HEK293T (cell line): Measurements from ENCODE around the gene RAPGEF4.

ENCODE experiments used
- CTCF ChIA-PET: fragments of 350-600 bp; formaldehyde crosslinking; extraction: SDS; loops from one replicate; lab custom pipeline; 2021; ENCODE audit warnings: antibody characterized with exemption, inconsistent platforms; lab: Yijun Ruan, JAX
- POLR2A ChIA-PET: fragments of 350-600 bp; formaldehyde crosslinking; extraction: SDS; loops from one replicate; lab custom pipeline; 2020; ENCODE audit warnings: antibody characterized with exemption, inconsistent platforms; lab: Yijun Ruan, JAX
- DNase-seq: peaks from one replicate; pipeline ENCODE4 v3.0.0; 2012; ENCODE audit warnings: mixed read lengths; ENCODE audit errors: extremely low spot score
- ARNT ChIP-seq: fragments of 450-650 bp; IDR thresholded peaks from 2 replicates; pipeline ENCODE4 v1.6.1; 2017; ENCODE audit warnings: mild to moderate bottlenecking
- BHLHE40 ChIP-seq: fragments of 450-650 bp; IDR thresholded peaks from 2 replicates; pipeline ENCODE4 v1.6.1; 2016; ENCODE audit warnings: mild to moderate bottlenecking, moderate library complexity, borderline replicate concordance
- CTBP1 ChIP-seq: fragments of 450-650 bp; IDR thresholded peaks from 2 replicates; pipeline ENCODE4 v1.6.1; 2016; ENCODE audit warnings: borderline replicate concordance
- ELF4 ChIP-seq: fragments of 450-650 bp; IDR thresholded peaks from 2 replicates; pipeline ENCODE4 v1.6.1; 2017; ENCODE audit warnings: antibody characterized with exemption
- FOXA1 ChIP-seq: fragments of 450-650 bp; IDR thresholded peaks from 2 replicates; pipeline ENCODE4 v1.6.1; 2016; ENCODE audit warnings: mild to moderate bottlenecking
- FOXK2 ChIP-seq: fragments of 450-650 bp; IDR thresholded peaks from 2 replicates; pipeline ENCODE4 v1.6.1; 2016; ENCODE audit warnings: mild to moderate bottlenecking
- FOXM1 ChIP-seq: fragments of 450-650 bp; IDR thresholded peaks from 2 replicates; pipeline ENCODE4 v1.6.1; 2017; ENCODE audit warnings: mild to moderate bottlenecking, borderline replicate concordance
- HDGF ChIP-seq: fragments of 450-650 bp; IDR thresholded peaks from 2 replicates; pipeline ENCODE4 v1.6.1; 2017; ENCODE audit warnings: antibody characterized with exemption, borderline replicate concordance
- L3MBTL2 ChIP-seq: fragments of 450-650 bp; conservative IDR thresholded peaks from 2 replicates; pipeline ENCODE4 v1.6.1; 2016; ENCODE audit warnings: mild to moderate bottlenecking
- LEF1 ChIP-seq: fragments of 450-650 bp; IDR thresholded peaks from 2 replicates; pipeline ENCODE4 v1.6.1; 2017; ENCODE audit warnings: mild to moderate bottlenecking, borderline replicate concordance
- NFRKB ChIP-seq: fragments of 450-650 bp; IDR thresholded peaks from 2 replicates; pipeline ENCODE4 v1.6.1; 2016; ENCODE audit warnings: mild to moderate bottlenecking, moderate library complexity
- SP1 ChIP-seq: fragments of 450-650 bp; IDR thresholded peaks from 2 replicates; pipeline ENCODE4 v1.6.1; 2017
- SUZ12 ChIP-seq: fragments of 450-650 bp; IDR thresholded peaks from 2 replicates; pipeline ENCODE4 v1.6.1; 2016; ENCODE audit warnings: mild to moderate bottlenecking
- TARDBP ChIP-seq: fragments of 450-650 bp; IDR thresholded peaks from 2 replicates; pipeline ENCODE4 v1.6.1; 2016
- ZNF384 ChIP-seq: fragments of 450-650 bp; IDR thresholded peaks from 2 replicates; pipeline ENCODE4 v1.6.1; 2016
- TF ChIP-seq, protein P1 (sequence below): fragments of 450-650 bp; IDR thresholded peaks from 2 replicates; pipeline ENCODE4 v1.6.1; 2016

Gene RAPGEF4

DNA sequence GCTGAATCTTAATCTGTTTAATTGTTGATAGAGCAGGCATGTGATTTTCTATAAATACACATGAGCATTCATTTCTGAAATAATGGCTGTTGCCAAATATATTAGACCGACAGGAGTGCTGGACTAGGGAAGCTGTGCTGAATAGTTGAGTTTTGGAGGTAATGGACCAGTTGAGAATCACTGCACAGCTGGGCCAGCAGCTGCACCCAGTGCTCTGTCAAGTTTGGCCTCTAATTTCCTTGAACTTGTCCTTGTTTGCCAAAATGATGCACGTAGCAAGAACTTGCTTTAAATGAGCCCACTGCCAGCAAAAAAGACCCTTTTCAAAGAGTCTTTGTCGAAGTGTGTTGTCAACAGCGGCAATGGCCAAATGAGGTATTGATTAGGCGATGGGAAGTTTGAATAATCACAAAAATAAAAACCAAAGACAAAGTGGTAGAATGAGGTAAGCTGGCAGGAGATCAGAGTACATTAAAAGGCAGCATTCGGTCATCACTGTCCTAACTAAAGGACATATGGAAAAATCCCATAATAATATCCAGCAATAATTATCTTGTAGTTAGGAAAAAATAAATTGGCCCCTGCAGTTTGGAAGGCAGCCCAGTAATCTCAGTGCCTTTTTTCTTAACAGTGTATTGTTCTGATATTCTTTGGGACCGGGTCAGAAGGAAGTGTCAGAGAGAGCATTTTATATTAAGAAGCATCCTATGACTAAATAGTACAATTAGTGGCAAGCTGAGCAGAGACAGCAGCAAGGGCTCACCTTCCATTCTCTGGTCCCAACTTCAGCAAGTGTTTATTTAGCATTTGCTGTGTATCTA, 126.2 kb downstream of the RAPGEF4 start:
- ChIA-PET CTCF (no interaction called here), POLR2A (no interaction called here)
- no peak for DNase-seq
- TF ChIP-seq BHLHE40: no peak
- TF ChIP-seq ARNT: no peak
- no peak for TF ChIP-seq FOXM1
- no peak for TF ChIP-seq L3MBTL2

- no peak for DNase-seq
- ChIA-PET POLR2A (no interaction called here), CTCF (no interaction called here)
- TF ChIP-seq ELF4 (no peak), SUZ12 (no peak), FOXM1 (no peak), SP1 (no peak), L3MBTL2 (no peak)
- TF ChIP-seq, protein P1, sequence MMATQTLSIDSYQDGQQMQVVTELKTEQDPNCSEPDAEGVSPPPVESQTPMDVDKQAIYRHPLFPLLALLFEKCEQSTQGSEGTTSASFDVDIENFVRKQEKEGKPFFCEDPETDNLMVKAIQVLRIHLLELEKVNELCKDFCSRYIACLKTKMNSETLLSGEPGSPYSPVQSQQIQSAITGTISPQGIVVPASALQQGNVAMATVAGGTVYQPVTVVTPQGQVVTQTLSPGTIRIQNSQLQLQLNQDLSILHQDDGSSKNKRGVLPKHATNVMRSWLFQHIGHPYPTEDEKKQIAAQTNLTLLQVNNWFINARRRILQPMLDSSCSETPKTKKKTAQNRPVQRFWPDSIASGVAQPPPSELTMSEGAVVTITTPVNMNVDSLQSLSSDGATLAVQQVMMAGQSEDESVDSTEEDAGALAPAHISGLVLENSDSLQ: no peak
These were observed 127.7 kb downstream of the RAPGEF4 start for GRCh38 chr2:172863341-172863740.

GRCh38 chr2:172864182-172864581, 128.5 kb downstream of the RAPGEF4 start:
- ChIA-PET CTCF (no interaction called here), POLR2A (no interaction called here)
- no peak for TF ChIP-seq HDGF
- no peak for TF ChIP-seq L3MBTL2
- TF ChIP-seq SP1: no peak
- TF ChIP-seq FOXK2: no peak
- TF ChIP-seq SUZ12: no peak
- no peak for TF ChIP-seq ZNF384
- no peak for TF ChIP-seq ARNT
- TF ChIP-seq NFRKB: no peak
- TF ChIP-seq, protein P1: no peak
- TF ChIP-seq FOXM1: no peak
- no peak for TF ChIP-seq ELF4
- TF ChIP-seq BHLHE40: no peak
- no peak for TF ChIP-seq FOXA1
- no peak for TF ChIP-seq CTBP1
- DNase-seq: peak; percentile 44

- ChIA-PET POLR2A (no interaction called here), CTCF (interaction anchor here (0.6 to 1.5 kb wide), 2 partner anchors 57 to 66 kb away, joined by 3 to 4 read pairs; no protein-coding TSS in a partner anchor)
- no peak for DNase-seq
- TF ChIP-seq L3MBTL2 (no peak), LEF1 (no peak), SP1 (no peak), FOXK2 (no peak), SUZ12 (no peak)
- TF ChIP-seq, protein P1: no peak
These were observed 129.8 kb downstream of the RAPGEF4 start for GRCh38 chr2:172865422-172865821.

DNA sequence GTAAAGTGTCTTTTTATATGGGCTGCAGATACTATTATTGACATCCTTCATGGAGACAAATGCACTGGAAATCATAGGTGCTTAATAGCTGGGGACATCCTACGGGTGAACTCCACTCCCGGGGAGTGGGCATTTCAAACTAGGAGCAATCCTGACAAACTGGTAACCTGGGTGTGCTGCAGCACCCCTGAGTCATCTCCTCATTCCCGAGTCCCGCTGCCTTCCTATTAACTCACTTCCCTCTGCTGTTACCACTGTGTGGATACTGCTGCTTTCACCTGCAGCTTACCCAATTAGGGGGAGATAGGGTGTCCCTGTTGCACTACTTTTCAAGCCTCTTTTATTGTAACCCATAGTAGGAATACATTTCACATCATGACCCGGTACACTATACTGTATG, 134.2 kb downstream of the RAPGEF4 start:
- CTCF ChIA-PET: interaction anchor here (0.7 kb wide), 1 partner anchor 10 kb away, joined by 3 read pairs; no protein-coding TSS in a partner anchor
- POLR2A ChIA-PET: no interaction called here
- DNase-seq: no peak
- TF ChIP-seq ZNF384 (no peak), SP1 (no peak), L3MBTL2 (no peak), LEF1 (no peak), SUZ12 (no peak), CTBP1 (no peak), FOXA1 (no peak), TARDBP (no peak)
- TF ChIP-seq, protein P1: no peak

- TF ChIP-seq, protein P1: no peak
- TF ChIP-seq ARNT (no peak), TARDBP (no peak), LEF1 (no peak), FOXK2 (no peak), CTBP1 (no peak), SP1 (no peak)
These were observed 134.8 kb downstream of the RAPGEF4 start for GRCh38 chr2:172870396-172870795.

More at GRCh38 chr2:172870396-172870795, 134.8 kb downstream of the RAPGEF4 start:
- POLR2A ChIA-PET: no interaction called here
- CTCF ChIA-PET: interaction anchor here (0.7 kb wide), 1 partner anchor 10 kb away, joined by 3 read pairs; no protein-coding TSS in a partner anchor
- DNase-seq: no peak
